GM10847 (cell line): Measurements from ENCODE around the gene HABP2.

Experiments used
- POLR2A ChIP-seq: IDR thresholded peaks from 2 replicates; pipeline ENCODE4 v1.6.1; 2011; ENCODE audit not compliant: insufficient read length; ENCODE audit errors: extremely low read depth

Gene HABP2

DNA sequence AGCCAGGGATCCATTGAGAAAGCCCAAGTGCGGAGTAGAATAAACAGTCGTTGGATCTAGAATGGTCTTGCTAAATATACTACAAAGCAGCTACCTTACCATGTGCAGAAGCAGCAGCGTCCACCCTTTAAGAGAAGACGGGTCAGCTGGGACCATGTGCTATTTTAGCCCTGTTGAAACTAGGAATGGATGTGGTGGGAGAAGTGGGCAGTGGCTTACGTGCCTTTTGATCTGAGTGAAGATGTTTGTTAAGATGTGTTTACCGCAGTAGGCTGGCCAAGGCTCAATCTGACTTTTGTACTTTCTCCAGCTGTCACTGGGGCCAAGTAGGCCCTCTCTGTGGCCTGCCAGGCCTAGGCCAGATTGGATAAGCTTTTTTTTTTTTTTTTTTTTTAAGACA, 9.2 kb downstream of the HABP2 start:
- no peak for TF ChIP-seq POLR2A

DNA sequence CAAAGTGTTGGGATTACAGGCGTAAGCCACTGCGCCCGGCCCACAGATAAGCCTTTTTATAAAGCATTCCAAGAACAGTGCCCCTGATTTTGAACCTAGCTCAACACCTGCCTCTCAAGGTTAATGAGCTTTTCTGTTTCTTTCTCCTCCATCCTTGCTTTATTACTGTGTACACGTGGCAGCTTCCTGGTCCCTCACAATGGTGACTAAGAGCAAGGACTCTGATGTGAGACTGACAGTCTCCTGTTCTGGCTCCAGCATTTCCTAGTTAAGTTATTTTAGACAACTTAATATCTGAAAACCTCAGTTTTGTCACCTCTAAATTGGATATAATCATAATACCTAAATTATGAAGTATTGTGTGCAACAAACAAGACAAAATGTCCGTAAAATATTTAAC, 9.9 kb downstream of the HABP2 start:
- TF ChIP-seq POLR2A, result no peak

DNA sequence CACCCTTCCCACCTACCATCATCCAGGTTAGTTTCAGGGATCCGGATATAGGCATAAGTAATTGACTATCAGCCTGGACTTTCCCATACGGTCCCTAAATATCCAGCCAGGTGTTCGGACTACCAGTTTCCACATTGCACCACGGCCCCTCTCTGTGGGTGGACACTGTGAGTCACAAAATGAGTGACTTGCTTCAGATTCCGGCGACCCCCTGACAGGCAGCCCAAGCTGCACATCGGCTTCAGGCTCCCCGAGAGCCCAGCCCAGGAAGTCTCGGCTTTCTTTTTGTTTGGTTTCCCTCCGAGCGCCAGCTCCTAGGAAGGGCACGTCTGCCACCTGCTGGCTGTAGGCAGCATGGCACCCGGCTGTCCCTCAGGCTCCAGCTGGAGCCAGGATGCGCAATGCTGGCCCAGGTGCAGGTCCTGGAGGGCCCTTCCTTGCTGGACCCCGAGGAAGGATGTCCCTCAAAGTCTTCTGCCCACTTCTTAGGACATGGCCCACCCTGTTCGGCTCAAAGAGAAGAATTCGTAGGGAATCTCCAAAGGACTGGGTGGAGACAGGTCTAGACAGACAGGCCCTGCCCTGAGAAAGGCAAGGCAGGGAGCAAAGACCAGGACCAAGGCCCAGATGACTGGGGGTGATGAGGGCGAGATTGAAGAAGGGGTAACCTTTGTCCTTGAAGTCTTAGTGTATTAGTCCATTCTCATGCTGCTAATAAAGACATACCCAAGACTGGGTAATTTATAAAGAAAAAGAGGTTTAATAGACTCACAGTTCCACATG, 10.6 kb downstream of the HABP2 start:
- no peak for TF ChIP-seq POLR2A

DNA sequence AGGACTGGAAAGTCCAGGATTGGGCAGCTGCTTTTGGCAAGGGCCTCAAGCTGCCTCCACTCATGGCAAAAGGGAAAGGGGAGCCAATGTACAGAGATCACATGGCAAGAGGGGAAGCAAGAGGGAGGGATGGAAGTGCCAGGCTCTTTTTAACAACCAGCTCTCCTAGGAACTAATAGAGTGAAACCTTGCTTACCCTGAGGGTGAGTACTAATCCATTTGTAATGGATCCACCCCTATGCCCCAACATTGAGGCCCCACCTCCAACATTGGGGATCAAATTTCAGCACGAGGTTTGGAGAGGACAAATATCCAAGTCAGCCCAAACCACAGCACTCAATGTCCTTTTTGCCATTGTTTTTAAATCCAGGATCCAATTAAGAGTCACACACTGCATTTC, 12.5 kb downstream of the HABP2 start:
- TF ChIP-seq POLR2A, result no peak

DNA sequence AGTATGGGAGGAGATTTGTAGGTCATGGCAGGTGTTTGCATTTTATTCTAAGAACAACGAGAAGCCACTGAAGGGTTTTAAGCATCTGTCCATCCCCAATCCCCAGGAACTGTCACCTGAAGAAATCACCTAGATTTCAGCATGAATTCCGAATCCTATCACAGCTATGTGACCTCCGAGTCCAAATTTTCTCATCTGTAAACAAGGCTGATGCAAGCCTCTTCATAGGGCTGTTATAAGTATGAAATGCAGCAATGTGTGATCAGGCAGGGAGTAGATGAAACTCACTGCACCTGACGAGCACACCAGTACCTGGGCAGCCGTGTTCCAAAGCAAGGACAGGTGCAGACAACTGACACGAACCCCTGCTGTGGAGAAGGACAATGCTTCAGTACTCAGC, 14.0 kb downstream of the HABP2 start:
- no peak for TF ChIP-seq POLR2A

DNA sequence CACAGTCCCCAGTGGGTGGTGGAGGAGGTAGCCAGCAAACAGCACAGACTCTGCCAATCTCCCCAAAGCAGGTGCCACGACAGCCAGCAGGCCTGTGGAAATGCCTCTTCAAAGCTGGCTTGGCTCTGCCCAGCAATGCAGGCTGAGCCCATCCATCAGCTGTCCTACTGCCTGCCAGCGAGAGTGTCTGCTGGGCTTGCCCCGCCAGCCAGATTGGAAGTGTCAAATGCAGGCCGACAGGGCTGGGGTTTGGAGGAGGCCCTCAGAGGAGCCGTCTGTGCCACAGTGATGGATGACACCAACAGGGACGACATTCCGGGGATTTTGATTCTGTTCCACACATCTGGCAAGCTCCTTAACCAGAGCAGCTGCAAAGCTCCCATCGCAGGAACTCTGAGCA, 16.7 kb downstream of the HABP2 start:
- no peak for TF ChIP-seq POLR2A

DNA sequence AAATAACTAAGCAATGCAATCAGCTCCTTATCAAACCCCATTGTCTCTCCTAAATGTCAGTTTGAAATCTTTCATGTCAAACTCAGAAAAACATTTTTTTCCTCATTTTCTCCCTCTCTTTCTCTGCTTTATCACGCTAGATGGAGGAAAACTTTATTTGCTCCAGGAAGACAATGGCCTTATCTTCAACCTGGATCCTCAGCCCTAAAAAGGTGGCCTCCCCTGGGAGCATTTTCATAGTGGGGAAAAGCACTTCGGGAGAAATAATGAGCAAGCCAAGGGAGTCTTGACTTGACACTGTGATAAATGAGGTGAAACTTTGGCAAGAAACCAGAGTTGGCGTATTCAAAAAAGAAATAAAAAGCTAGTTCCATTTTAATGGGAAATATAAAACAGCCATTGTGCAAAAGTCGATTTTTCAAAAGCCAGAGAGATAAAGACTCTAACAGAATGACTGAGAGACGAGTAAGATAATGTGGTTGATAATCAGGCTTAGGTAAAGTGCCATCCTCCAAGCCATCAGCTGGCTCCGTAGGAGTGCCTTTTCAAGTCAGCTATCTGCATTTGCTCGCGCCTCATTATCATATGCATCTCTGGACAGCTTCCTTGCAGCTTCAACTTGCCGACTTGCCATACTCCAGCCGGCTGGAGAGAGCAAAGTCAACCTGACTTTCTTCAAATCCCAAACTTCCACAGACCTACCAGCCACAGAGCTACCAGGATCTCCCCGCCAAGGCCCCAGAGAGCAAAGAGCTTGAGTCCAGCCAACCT, 19.9 kb downstream of the HABP2 start:
- no peak for TF ChIP-seq POLR2A

DNA sequence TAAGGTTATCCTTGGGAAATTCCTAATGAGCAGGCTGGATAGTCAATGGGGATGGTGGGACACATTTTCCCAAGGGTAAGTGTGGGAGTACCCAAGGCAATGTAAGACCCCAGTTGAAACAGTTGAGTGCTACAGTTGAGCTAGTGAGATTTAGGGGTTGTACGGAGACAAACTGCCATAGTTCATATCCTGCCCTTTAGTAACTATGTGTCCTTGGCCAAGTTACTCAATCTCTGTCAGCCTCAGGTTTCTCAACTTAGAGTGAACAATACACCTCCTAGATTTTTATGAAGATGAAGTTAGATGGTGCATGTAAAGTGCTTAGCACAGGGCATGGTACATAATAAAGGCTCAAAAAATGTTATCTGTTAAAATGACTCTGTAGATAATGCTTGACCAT, 20.5 kb downstream of the HABP2 start:
- TF ChIP-seq POLR2A, result no peak

DNA sequence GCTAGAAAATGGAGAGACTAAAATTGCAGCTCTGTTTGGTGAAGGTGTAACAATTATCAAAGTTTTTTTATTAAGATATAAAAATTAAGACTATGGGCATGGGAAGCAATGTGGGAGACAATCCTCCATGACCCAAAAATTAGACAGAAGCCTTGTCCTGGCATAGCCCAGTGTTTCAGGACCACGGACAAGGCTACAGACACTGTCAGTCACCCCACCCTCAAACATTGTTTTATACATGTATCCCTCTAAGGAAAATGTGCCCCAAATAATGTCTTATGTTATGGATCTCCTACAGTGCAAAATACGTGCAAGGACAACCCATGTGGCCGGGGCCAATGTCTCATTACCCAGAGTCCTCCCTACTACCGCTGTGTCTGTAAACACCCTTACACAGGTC, 24.0 kb downstream of the HABP2 start:
- no peak for TF ChIP-seq POLR2A

DNA sequence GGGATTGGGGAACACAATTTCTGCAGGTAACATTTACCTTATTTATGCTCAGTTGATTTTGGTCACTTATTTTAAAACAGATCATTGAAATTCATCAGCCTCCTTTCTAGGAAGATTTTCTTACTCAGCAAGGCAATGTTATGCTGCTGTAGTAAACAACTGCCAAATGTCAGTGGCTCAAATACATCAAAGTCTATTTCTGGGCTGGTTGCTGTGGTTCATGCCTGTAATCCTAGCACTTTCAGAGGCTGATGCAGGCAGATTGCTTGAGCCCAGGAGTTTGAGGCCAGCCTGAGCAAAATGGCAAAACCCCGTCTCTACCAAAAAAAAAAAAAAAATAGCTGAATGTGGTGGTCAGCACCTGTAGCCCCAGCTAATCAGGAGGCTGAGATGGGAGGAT, 25.9 kb downstream of the HABP2 start:
- no peak for TF ChIP-seq POLR2A

DNA sequence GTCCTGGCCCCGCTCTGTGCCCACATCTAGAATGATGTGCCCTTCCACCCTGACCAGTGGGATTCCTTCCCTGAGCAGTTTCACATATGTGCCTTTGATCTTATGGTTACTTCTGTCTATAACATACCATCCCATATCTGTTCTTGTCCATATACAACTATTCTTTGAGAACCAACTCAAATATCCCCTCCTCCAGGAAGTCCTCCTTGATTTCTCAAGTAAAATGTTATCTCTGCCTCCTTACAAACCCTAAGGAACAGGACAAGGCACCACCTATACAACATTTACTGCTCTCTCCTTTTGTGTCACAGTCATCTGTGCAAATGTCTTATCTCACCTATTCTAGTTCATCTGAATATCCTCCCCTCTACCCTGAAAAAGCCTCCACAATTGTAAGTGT, 28.2 kb downstream of the HABP2 start:
- TF ChIP-seq POLR2A, result no peak

DNA sequence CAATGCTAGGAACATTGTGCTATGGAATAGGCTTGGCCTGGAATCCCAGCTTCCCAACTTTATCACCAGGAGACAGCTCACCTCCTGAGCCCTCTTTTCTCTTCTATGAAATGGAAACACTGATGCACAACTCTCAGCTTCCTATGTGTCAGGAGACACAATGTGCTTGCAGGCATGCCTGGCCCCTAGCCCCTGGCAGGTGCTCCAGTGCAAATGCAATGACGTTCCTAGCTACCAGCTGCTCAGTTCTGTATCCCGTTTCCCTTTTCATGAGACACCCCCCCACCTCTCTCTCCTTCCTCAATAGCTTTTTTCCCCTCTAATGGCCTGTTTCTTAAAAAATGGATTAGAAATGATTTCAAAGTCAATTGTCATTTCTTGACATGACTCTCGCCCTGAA, 30.7 kb downstream of the HABP2 start:
- no peak for TF ChIP-seq POLR2A

DNA sequence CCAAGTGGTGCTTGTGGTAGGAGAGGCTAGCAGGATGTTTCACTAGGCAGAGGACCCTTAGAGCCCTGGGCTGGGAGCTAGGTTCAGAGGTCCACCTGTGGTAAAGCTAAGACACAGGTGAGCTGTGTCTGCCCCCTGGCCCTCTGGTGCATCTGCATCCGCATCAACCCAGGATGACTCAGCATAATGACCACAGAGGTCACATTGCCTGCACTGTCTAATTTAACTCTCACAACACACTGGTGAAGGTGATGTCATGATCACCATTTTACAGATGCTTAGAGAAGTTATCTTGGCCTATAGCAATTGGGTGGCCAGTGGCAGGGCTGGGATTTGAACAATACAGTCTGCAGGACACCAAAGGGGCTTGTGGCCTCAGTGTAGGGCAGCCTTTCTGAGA, 33.1 kb downstream of the HABP2 start:
- TF ChIP-seq POLR2A, result no peak

DNA sequence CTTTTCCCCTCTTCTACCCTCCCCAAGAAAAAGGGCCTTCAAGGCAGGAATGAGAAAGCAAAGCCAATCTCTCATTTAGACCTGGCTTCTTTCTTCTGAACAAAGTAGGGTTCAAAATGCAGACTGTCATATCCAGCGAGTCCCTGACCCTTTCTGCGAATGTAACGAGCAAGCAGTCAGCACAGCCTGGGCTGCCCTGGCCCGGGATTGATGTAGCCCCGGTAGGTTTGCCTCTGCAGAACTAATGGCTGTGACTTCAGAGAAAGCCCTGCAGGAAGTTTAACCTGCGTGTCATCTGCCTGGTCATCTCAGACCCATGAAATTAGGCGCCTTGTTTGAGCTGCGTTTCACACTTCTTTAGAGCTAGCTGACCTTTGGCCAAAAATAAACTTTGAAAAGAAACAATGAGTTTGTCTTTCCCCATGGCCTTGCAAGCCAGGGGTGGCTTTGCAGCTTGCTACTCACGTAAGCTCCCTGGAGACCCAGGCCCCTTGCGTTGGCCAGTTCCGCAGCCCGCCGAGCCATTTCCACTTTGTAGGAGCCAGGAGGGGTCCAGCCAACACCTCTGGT, 36.4 kb downstream of the HABP2 start:
- no peak for TF ChIP-seq POLR2A

DNA sequence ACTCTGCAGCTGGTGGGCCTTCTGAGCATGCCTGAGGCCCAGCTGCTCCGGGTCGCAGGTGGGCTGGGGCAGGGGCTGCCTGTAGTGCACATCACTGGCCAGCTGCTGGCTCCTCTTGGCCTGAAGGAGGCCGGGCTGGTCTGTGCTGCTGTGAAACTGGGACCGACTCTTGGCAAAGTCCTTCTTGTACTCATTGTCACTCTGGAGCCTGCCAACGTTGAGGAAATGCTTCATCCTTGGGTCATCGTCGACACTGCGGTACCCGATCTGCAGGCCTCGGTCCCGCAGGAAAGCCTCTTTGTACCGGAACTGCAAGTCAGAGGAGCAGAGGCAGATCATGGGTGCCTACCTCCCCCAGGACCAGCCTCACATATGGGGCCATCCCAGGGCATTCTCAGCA, 37.7 kb downstream of the HABP2 start:
- no peak for TF ChIP-seq POLR2A

DNA sequence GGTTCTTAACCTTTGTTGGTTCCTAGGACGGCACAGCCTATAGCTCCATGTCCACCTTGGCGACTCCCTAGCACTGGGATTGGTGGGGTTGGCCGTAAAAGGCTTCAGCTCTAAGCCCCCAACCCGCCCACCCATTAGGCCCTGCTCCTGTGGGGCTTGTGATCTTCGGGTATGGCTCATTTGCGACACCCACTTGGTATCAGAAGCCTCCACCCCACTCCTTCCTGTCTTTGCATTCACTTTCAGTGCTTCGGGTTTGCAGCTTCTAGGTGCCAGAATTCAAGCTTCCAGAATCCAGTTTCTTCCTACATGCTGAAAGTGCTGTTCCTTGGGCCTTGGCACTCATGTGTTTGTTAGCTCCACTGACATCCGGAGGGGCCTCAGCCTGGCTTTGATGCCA, 39.5 kb downstream of the HABP2 start:
- no peak for TF ChIP-seq POLR2A
